GM12891 (cell line): ENCODE data around the gene CFAP100.

ENCODE experiments used
- POLR2AphosphoS5 ChIP-seq: IDR thresholded peaks from 2 replicates; pipeline ENCODE4 v1.6.1; 2011; ENCODE audit warnings: low read depth, low read length, control low read depth
- SPI1 ChIP-seq: IDR thresholded peaks from 2 replicates; pipeline ENCODE4 v1.6.1; 2011; ENCODE audit warnings: low read depth, low read length, control low read depth
- TAF1 ChIP-seq: IDR thresholded peaks from 2 replicates; pipeline ENCODE4 v1.6.1; 2011; ENCODE audit warnings: low read depth, low read length, control low read depth

GRCh38 chr3:126352476-126353454 lies 41.9 kb upstream of the CFAP100 start:
- TF ChIP-seq POLR2AphosphoS5 (no peak), SPI1 (no peak), TAF1 (no peak)
